ENCODE results near the gene FAM20C. TPM values are rescaled to one million over a fixed set of nuclear protein-coding genes. Genes with fewer than 3 reads are reported as not detected.
A peak's percentile ranks its signal among the peaks of the same experiment; 100 is the strongest.

The FAM20C gene
- polyA plus RNA-seq, 6 donors from 2014 or later, result 0.18 TPM; not detected in 5

DNA sequence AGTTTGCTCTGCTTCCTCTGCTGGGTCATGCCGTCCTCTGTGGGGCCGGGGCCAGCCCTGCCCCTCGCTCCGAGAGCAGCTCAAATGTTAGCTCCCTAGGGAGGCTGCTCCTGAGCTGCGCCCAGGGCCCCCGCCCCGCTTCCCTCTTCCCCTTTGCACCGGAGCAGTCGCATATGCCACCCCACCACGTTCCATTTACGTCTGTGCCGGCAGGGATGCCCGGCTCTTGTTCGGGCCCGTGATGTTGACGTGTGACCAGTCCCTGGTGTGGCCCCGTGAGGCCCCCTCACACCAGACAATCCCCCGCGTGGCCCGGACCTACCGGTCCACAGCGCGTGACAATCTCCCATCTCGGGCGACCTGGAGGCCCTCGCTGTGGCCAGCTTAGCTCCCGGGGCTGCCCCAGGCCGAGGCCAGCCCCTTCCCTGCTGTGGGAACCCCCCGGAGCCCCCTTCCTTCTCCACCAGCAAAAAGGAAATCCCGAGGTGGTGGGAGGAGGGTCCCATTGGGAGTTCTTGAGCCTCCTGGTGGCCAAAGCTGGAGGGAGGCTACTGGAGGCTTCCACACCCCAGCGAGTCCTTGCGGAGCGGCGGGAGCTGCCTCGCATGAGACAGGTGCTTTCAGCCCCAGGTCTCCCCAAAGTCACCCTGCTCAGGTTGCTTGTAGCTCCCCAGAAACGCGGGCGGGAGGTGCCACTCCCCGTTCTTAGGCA is 15.2 kb downstream of the FAM20C start:
- Mint-ChIP-seq H3K4me1 (no peaks in the 10 kb centered on the region), H3K36me3 (no peaks in the 10 kb centered on the region), H3K4me3 (no peak overlapping the region), H3K27me3 (peaks cover 0 to 4% (median under 1%) of the 10 kb centered on the region in 3 donors), H3K9me3 (peaks cover 0 to 3% (median 0%) of the 10 kb centered on the region in 7 donors), H3K27ac (no peak overlapping the region)
- ATAC-seq (ENCODE audit: low read depth in 2 of 2), result no peak
- DNase-seq, result no peak

DNA sequence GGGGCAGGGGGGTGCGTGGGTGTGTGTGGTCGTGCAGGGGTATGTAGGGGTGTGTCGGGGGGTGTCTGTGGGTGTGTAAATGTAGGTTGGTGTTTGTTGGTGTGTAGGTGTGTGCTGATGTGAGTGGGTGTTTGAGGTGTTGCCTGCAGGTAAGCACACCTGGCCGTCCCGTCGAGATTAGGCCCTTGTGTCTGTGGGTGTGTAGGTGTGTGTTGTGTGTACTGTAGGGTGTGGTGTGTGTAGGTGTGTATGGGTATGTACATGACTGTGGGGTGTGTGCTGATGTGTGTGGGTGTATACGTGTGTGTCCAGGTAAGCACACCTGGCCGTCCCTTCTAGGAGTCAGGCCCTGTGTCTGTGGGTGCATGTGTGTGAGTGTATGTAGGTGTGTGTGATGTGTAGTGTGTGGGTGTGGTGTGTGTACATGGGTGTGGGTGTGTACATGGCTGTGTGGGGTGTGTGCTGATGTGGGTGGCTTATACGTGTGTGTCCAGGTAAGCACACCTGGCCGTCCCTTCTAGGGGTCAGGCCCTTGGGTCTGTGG is 15.8 kb downstream of the FAM20C start:
- Mint-ChIP-seq H3K4me1 (no peaks in the 10 kb centered on the region), H3K36me3 (no peaks in the 10 kb centered on the region), H3K27ac (no peak overlapping the region), H3K9me3 (peaks cover 0 to 2% (median 0%) of the 10 kb centered on the region in 7 donors), H3K27me3 (no peaks in the 10 kb centered on the region), H3K4me3 (no peak overlapping the region)
- no peak for DNase-seq
- no peak for ATAC-seq (ENCODE audit: low read depth in 2 of 2)

DNA sequence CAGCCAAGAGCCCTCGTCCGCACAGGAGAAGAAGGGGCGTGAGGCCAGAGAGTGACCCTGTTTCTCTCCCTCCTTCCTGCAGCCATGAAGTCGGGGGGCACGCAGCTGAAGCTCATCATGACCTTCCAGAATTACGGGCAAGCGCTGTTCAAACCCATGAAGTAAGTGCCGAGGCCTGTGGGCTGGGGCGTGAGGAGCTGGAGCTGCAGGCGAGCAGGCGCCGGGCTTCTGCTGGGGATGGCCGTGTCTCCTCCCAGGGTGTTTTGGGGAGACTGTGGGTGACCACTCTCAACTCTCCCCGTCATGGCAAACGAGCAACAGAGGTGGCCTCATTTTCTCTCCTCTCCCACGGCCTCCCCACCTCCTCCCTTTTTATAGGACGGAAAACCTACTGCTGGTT is 16.4 kb downstream of the FAM20C start:
- no peaks in the 10 kb centered on the region for H3K27me3 Mint-ChIP-seq
- H3K36me3 Mint-ChIP-seq, result no peaks in the 10 kb centered on the region
- no peak overlapping the region for H3K4me3 Mint-ChIP-seq
- H3K9me3 Mint-ChIP-seq, result peaks cover 0 to 2% (median 0%) of the 10 kb centered on the region in 7 donors
- H3K27ac Mint-ChIP-seq, result peak overlapping the region in 1 of 6 donors; percentile 53
- no peak for DNase-seq
- ATAC-seq (ENCODE audit: low read depth in 2 of 2), result no peak
- no peaks in the 10 kb centered on the region for H3K4me1 Mint-ChIP-seq

GRCh38 chr7:209416-209815 is 17.0 kb downstream of the FAM20C start:
- peaks cover 0 to 2% (median 0%) of the 10 kb centered on the region in 7 donors for H3K9me3 Mint-ChIP-seq
- no peaks in the 10 kb centered on the region for H3K36me3 Mint-ChIP-seq
- no peaks in the 10 kb centered on the region for H3K4me1 Mint-ChIP-seq
- ATAC-seq (ENCODE audit: low read depth in 2 of 2), result no peak
- no peak for DNase-seq
- H3K27me3 Mint-ChIP-seq, result no peaks in the 10 kb centered on the region
- H3K27ac Mint-ChIP-seq, result no peak overlapping the region
- H3K4me3 Mint-ChIP-seq, result no peak overlapping the region

DNA sequence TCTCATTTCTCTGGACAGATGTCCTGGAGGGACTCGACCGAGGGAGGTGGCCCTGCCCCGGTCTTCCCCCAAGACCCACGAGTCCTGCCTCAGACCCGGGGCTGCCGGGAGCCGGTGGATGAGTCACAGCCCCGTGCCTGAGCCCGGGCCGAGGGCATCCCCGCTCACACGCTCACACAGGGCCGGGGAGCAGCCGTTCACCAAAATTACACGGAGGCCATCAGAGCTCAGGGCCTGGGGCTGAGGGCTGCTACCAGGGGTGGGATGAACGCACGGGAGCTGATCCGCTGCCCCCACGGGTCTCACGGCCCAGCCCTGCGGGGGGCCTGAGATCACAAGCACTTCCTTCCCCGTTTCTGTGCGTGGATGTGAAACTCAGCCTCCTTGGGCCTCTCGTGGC is 17.5 kb downstream of the FAM20C start:
- H3K27me3 Mint-ChIP-seq, result no peaks in the 10 kb centered on the region
- no peak for DNase-seq
- H3K36me3 Mint-ChIP-seq, result no peaks in the 10 kb centered on the region
- H3K27ac Mint-ChIP-seq, result no peak overlapping the region
- no peaks in the 10 kb centered on the region for H3K4me1 Mint-ChIP-seq
- peaks cover 0 to 2% (median 0%) of the 10 kb centered on the region in 7 donors for H3K9me3 Mint-ChIP-seq
- H3K4me3 Mint-ChIP-seq, result no peak overlapping the region
- ATAC-seq (ENCODE audit: low read depth in 2 of 2), result no peak

GRCh38 chr7:210401-210925 is 18.1 kb downstream of the FAM20C start:
- H3K4me3 Mint-ChIP-seq, result no peak overlapping the region
- H3K4me1 Mint-ChIP-seq, result no peaks in the 10 kb centered on the region
- no peak for ATAC-seq (ENCODE audit: low read depth in 2 of 2)
- no peaks in the 10 kb centered on the region for H3K36me3 Mint-ChIP-seq
- peaks cover 0 to 2% (median 0%) of the 10 kb centered on the region in 7 donors for H3K9me3 Mint-ChIP-seq
- H3K27me3 Mint-ChIP-seq, result no peaks in the 10 kb centered on the region
- no peak overlapping the region for H3K27ac Mint-ChIP-seq
- no peak for DNase-seq

DNA sequence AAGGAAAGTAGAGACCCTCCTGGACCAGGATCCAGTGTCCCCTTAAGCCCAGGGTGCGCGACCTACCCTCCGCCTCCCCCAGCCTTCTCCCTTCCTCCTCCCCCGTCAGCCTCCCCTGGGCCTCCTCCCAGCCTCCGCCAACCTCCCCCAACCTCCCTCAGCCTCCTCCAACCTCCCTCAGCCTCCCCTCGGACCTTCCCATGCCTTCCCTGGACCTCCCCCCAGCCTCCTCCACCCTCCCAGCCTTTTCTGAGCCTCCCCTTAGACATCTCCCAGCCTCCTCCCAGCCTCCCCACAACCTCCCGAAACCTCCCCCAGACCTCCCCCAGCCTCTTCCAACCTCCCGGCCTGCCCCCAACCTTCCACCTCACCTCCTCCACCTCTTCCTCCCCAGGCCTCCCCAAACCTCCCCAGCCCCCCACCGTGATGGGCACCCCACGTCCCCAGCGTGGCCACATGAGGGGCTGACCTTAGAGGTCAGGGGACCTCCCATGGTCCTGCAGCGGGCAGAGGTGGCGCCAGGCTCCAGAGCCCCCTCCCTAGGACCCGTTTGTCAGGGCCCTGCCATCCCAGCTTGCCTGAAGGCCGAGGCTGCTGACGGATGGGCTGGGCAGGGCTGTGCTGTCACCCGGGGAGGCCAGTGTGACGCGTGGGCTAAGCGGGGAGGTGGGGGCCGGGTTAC is 18.8 kb downstream of the FAM20C start:
- H3K27ac Mint-ChIP-seq, result no peak overlapping the region
- no peak overlapping the region for H3K4me3 Mint-ChIP-seq
- H3K27me3 Mint-ChIP-seq, result no peaks in the 10 kb centered on the region
- H3K36me3 Mint-ChIP-seq, result no peaks in the 10 kb centered on the region
- no peak for ATAC-seq (ENCODE audit: low read depth in 2 of 2)
- DNase-seq, result no peak
- H3K4me1 Mint-ChIP-seq, result no peaks in the 10 kb centered on the region
- H3K9me3 Mint-ChIP-seq, result peaks cover 0 to 2% (median 0%) of the 10 kb centered on the region in 7 donors

DNA sequence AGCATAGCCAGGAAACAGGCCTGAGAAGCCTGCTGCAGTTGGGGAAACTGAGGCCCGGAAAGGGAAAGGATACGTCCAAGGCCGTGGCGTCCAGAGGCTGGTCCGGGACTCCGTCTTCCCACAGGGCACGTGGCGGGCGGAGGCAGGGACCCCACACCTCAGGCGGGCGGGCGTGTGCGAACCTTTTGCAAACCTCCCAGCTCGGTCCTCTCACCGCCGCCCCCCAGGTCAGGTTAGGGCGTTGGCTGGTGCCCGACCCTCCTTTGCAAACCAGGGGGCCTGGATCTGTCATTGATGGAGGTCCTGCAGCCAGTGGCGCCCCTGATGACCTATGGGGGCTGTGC is 19.3 kb downstream of the FAM20C start:
- Mint-ChIP-seq H3K9me3 (peaks cover 0 to 2% (median 0%) of the 10 kb centered on the region in 7 donors), H3K36me3 (no peaks in the 10 kb centered on the region)

GRCh38 chr7:212754-213153 is 20.4 kb downstream of the FAM20C start:
- H3K27ac Mint-ChIP-seq, result no peak overlapping the region
- H3K27me3 Mint-ChIP-seq, result no peaks in the 10 kb centered on the region
- no peaks in the 10 kb centered on the region for H3K36me3 Mint-ChIP-seq
- no peak for ATAC-seq (ENCODE audit: low read depth in 2 of 2)
- no peak for DNase-seq
- H3K9me3 Mint-ChIP-seq, result peaks cover 0 to 2% (median 0%) of the 10 kb centered on the region in 7 donors
- H3K4me3 Mint-ChIP-seq, result no peak overlapping the region
- H3K4me1 Mint-ChIP-seq, result no peaks in the 10 kb centered on the region

More for the DNA sequence above, 19.3 kb downstream of the FAM20C start:
- DNase-seq (no peak), ATAC-seq (ENCODE audit: low read depth in 2 of 2) (no peak)
- Mint-ChIP-seq H3K4me1 (no peaks in the 10 kb centered on the region), H3K27me3 (no peaks in the 10 kb centered on the region), H3K4me3 (no peak overlapping the region), H3K27ac (no peak overlapping the region)

DNA sequence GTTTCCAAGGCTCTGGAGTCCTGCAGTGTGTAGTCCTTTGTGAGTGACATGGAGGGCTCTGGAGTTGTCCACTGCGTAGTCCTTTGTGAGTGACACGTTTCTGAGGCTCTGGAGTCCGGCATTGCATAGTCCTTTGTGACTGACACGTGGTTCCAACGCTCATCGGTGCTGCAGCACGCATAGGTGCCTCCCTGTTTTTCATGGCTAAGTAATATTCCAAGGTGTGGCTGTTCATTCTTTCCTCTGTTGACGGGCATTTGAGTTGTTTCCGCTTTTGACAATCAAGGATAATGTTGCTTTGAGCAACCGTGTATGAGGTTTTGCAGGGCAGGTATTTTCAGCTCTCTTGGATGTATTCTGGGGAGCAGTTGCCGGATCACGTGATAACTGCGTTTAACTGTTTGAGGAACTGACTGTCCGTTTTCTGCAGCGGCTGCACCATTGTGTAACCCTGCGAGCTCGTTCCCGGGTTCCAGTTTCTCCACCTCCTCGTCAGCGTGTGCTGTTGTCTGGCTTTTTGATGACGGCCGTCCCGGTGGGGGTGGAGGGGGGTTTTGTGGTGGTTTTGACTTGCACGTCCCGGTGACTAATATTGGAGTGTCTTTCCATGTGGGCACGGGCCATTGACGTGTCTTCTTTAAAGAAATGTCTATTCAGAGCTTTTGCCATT is 21.1 kb downstream of the FAM20C start:
- H3K27ac Mint-ChIP-seq, result no peak overlapping the region
- no peak overlapping the region for H3K4me3 Mint-ChIP-seq
- no peaks in the 10 kb centered on the region for H3K27me3 Mint-ChIP-seq
- no peaks in the 10 kb centered on the region for H3K36me3 Mint-ChIP-seq
- ATAC-seq (ENCODE audit: low read depth in 2 of 2) (no peak), DNase-seq (no peak)
- H3K4me1 Mint-ChIP-seq, result no peaks in the 10 kb centered on the region
- peaks cover 0 to 2% (median 0%) of the 10 kb centered on the region in 7 donors for H3K9me3 Mint-ChIP-seq

GRCh38 chr7:214410-215212 is 22.2 kb downstream of the FAM20C start:
- Mint-ChIP-seq H3K27me3 (no peaks in the 10 kb centered on the region), H3K4me3 (peak overlapping the region in 1 of 8 donors; percentile 53), H3K4me1 (no peaks in the 10 kb centered on the region), H3K9me3 (peaks cover 0 to 2% (median 0%) of the 10 kb centered on the region in 7 donors), H3K27ac (peak overlapping the region in 1 of 6 donors; percentile 87), H3K36me3 (no peaks in the 10 kb centered on the region)
- no peak for DNase-seq
- no peak for ATAC-seq (ENCODE audit: low read depth in 2 of 2)

DNA sequence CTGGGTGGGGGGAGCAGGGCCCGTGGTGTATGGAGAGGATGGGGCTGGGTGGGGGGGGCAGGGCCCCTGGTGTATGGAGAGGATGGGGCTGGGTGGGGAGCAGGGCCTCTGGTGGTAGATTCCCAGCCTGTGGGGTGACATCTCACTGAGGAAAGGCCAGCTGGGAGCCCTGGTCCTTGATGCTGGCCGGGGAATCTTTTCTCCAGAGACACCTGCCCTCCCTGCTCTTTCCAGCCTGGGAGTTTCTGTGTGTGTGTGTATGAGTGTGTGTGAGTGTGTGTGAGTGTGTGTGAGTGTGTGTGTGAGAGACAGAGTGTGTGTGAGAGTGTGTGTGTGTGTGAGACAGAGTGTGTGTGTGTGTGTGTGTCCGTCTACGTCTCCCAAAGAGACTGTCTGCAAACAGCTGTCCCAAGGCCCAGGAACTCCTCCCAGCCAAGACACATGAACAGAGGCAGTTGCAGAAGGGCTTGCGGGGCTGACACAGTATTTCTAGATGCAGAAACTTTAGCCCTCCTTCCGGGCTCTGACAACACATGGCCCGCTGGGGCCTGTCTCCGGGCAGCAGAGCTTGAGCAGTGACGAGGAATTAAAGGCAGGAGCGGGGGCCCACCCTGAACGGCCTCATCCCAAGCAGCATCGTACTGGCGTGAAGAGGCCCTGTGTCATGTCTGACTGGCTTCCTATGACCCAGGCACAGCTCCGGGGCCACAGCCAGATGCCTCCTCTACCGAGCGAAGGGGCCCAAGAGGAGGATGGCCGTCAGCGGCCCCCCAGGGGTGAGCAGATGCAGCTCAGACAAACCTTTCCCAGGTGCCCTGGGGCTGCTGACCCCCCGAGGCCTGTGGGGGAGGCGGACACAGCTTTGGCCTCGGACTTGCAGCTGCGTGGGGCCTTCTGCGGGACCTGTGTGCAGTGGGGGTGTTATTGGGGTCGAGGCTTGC is 24.3 kb downstream of the FAM20C start:
- DNase-seq, result no peak
- Mint-ChIP-seq H3K27me3 (no peaks in the 10 kb centered on the region), H3K36me3 (no peaks in the 10 kb centered on the region), H3K4me1 (no peaks in the 10 kb centered on the region), H3K27ac (no peak overlapping the region), H3K9me3 (peaks cover 0 to 2% (median 0%) of the 10 kb centered on the region in 7 donors), H3K4me3 (no peak overlapping the region)
- no peak for ATAC-seq (ENCODE audit: low read depth in 2 of 2)

Measured in naive B cell (primary cell).